ENCODE data around the gene KLHL29. TPM values are rescaled to one million over a fixed set of nuclear protein-coding genes. Genes with fewer than 3 reads are reported as not detected.

The KLHL29 gene
- total and polyA plus RNA-seq, 4 donors: 0.29 to 2.3 (median 0.68) TPM

- no peak for DNase-seq (ENCODE audit: low spot score)
- H3K9ac ChIP-seq (ENCODE audit: low read depth in 1 of 2, low read length in 2 of 2): no peak overlapping the region
- no peak overlapping the region for H3K4me3 ChIP-seq (ENCODE audit: low read depth in 1 of 3, low read length in 3 of 3)
- no peak for TF ChIP-seq RAD21 (IDR thresholded peaks at IDR 0.05)
- TF ChIP-seq YY1 (IDR thresholded peaks at IDR 0.05): no peak
- no peak for TF ChIP-seq RXRA (IDR thresholded peaks at IDR 0.05)
- TF ChIP-seq EGR1 (IDR thresholded peaks at IDR 0.05; ENCODE audit: low read depth in 2 of 2): no peak
- TF ChIP-seq ATF3 (IDR thresholded peaks at IDR 0.05): no peak
- no peak for TF ChIP-seq SP1 (IDR thresholded peaks at IDR 0.05)
- no peak overlapping the region for H3K27ac ChIP-seq (ENCODE audit: low read depth in 1 of 2, low read length in 2 of 2)
- H3K9me3 ChIP-seq (ENCODE audit: control insufficient read depth in 4 of 4, low read length in 3 of 4): no peaks in the 10 kb centered on the region
- no peaks in the 10 kb centered on the region for H3K27me3 ChIP-seq (ENCODE audit: control insufficient read depth in 4 of 4, insufficient read depth in 4 of 4, low read length in 3 of 4)
- no peaks in the 10 kb centered on the region for H3K4me1 ChIP-seq (ENCODE audit: control insufficient read depth in 4 of 4, insufficient read depth in 4 of 4, low read length in 3 of 4)
- WGBS: 91% methylated on average over 4 of the region's 4 CpGs
- peaks cover 0 to 36% (median 20%) of the 10 kb centered on the region in 4 donors for H3K36me3 ChIP-seq (ENCODE audit: control insufficient read depth in 4 of 4, insufficient read depth in 3 of 4, low read depth in 1 of 4, low read length in 3 of 4)
Observed at GRCh38 chr2:23753291-23754010, 368.5 kb downstream of the KLHL29 start.

DNA sequence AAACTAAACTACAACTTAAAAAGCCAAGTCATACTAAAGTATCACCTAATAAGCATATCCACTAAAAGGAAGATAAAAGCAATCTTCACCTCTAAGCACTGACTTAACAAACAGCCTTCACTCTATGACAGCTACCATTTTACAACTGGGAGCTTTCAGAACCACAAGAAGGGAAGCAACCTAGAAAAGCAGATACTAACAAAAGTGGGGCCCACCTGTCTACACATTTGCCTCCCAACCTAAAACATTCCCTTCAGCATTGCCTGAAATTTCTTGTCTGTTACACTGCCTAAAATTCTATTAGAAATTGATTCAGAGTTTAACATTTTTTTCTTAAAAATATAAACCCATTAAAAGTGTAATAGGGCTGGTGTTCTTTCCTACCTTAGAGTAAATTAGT is 370.0 kb downstream of the KLHL29 start:
- Histone ChIP-seq H3K36me3 (ENCODE audit: control insufficient read depth in 4 of 4, insufficient read depth in 3 of 4, low read depth in 1 of 4, low read length in 3 of 4) (peaks cover 0 to 35% (median 20%) of the 10 kb centered on the region in 4 donors), H3K9me3 (ENCODE audit: control insufficient read depth in 4 of 4, low read length in 3 of 4) (no peaks in the 10 kb centered on the region), H3K27me3 (ENCODE audit: control insufficient read depth in 4 of 4, insufficient read depth in 4 of 4, low read length in 3 of 4) (no peaks in the 10 kb centered on the region), H3K27ac (ENCODE audit: low read depth in 1 of 2, low read length in 2 of 2) (no peak overlapping the region), H3K4me1 (ENCODE audit: control insufficient read depth in 4 of 4, insufficient read depth in 4 of 4, low read length in 3 of 4) (no peaks in the 10 kb centered on the region), H3K9ac (ENCODE audit: low read depth in 1 of 2, low read length in 2 of 2) (no peak overlapping the region), H3K4me3 (ENCODE audit: low read depth in 1 of 3, low read length in 3 of 3) (no peak overlapping the region)
- DNase-seq (ENCODE audit: low spot score): no peak
- TF ChIP-seq RXRA (IDR thresholded peaks at IDR 0.05) (no peak), YY1 (IDR thresholded peaks at IDR 0.05) (no peak), GABPA (IDR thresholded peaks at IDR 0.05 in 1 of 2, conservative IDR thresholded peaks at IDR 0.05 in 1 of 2) (no peak), HNF4A (conservative IDR thresholded peaks at IDR 0.05) (no peak), FOXA1 (IDR thresholded peaks at IDR 0.05) (no peak), HNF4G (IDR thresholded peaks at IDR 0.05) (no peak), ZBTB33 (IDR thresholded peaks at IDR 0.05) (no peak), ATF3 (IDR thresholded peaks at IDR 0.05) (no peak), EGR1 (IDR thresholded peaks at IDR 0.05; ENCODE audit: low read depth in 2 of 2) (no peak), RAD21 (IDR thresholded peaks at IDR 0.05) (no peak), FOXA2 (IDR thresholded peaks at IDR 0.05) (no peak), REST (IDR thresholded peaks at IDR 0.05) (no peak), NR2F2 (IDR thresholded peaks at IDR 0.05) (no peak), TAF1 (conservative IDR thresholded peaks at IDR 0.05) (no peak), JUND (IDR thresholded peaks at IDR 0.05) (no peak), SP1 (IDR thresholded peaks at IDR 0.05) (no peak)
- TF ChIP-seq, protein P1, sequence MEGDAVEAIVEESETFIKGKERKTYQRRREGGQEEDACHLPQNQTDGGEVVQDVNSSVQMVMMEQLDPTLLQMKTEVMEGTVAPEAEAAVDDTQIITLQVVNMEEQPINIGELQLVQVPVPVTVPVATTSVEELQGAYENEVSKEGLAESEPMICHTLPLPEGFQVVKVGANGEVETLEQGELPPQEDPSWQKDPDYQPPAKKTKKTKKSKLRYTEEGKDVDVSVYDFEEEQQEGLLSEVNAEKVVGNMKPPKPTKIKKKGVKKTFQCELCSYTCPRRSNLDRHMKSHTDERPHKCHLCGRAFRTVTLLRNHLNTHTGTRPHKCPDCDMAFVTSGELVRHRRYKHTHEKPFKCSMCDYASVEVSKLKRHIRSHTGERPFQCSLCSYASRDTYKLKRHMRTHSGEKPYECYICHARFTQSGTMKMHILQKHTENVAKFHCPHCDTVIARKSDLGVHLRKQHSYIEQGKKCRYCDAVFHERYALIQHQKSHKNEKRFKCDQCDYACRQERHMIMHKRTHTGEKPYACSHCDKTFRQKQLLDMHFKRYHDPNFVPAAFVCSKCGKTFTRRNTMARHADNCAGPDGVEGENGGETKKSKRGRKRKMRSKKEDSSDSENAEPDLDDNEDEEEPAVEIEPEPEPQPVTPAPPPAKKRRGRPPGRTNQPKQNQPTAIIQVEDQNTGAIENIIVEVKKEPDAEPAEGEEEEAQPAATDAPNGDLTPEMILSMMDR (IDR thresholded peaks at IDR 0.05; ENCODE audit: low read depth, low read length, missing input control): no peak
- TF ChIP-seq, protein P2, sequence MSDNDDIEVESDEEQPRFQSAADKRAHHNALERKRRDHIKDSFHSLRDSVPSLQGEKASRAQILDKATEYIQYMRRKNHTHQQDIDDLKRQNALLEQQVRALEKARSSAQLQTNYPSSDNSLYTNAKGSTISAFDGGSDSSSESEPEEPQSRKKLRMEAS (IDR thresholded peaks at IDR 0.05): no peak

All from liver (tissue), 9 donors.